ENCODE results near the gene SYDE2.
"Not testable (repeated sequence)": the region's sequence is repeated elsewhere in the genome, so short reads cannot be mapped to it uniquely, and the experiment has no call there.

SYDE2 gene

DNA sequence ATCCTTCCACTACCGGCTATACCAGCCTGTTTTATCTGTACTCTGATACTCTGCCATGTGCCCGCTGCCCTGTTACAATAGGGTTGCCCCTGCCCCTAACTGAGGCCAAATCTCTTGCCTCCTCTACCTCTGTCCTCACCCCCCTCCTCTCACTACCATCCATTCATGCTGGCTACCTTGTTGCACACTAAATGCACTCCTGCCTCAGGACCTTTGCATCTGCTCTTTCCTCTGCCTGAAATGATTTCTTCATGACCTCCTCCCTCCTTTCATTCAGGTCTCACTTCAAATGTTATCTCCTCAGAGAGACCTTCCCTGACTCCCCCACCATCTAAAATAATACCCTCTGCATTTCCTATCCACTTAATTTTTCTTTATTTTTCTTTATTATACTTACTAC, 7.7 kb upstream of the SYDE2 start:
- no peak for FAIRE-seq

DNA sequence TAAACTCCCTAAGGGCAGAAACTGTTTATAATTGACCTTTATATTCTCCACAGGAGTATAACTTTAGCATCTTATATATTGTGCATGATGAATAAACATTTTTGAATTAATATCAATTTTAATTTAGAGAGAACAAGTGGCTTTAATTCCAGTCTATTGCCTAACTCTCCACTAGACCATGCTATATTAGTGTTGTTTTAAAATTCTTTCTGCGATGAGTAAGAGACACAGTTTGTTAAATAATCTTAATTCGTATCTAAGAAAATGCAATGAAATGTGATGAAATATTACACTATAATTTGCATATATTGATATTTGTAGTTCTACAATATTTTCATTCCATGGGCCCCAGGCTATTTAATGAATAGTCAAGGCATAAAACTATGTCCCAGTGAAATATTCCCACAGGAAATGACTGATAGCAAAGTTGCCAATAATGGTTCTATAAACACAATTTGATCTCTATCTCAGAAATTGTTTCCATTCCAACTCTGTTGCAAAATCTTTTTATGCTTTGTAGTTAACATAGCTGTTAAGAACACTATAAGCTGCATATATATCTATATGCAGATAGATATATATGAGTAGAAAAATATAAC, 2.9 kb upstream of the SYDE2 start:
- FAIRE-seq = no peak

DNA sequence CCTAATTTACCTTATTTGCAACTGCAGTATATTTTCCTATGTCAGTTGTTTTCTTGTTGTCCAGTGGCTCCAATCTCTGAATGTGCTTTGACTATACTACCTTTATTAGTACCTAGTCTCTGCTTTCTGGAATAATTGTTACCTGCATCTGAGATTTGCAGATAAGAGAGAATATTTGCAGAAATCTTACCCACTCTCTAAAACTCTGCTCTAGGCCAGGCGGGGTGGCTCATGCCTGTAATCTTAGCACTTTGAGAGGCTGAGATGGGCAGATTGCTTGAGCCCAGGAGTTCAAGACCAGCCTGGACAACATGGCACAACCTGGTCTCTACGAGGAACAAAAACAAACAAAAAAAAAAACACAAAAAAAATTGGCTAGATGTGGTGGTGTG, 2.0 kb upstream of the SYDE2 start:
- FAIRE-seq = no peak

DNA sequence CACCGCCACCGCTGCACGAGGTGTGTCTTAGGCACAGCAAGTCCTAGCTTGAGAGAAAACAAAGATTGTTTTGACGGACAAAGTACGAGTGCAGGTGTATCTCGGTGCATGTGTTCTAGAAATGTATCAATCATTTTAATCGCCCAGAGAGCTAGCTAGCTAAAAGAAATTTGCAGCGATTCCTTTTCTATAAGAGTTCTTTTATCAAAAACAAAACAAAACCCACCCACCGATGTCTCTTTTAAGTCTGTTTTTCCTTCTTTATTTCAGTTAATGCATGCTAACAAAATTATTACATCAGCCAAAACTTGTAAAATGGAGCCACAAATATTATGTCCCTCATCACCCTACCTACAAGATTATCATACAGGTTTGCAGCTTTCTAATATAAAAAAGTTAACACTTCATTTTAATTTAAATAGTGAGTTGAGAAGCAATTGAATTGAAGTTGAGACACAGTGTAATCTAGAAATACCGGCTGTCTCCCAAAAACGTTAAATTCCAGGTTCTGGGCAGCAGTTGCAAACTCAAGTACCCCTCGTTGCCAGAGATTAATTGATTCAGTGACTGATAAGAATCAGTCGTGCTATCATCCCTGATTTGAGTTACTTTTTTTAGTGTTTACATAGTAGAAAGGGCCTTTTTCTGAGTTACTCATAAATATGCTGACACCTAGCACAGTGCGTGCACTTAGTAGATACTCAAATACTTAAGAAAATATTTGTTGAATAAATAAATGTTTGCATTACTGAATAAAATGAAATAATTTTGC, 1.5 kb upstream of the SYDE2 start:
- no peak for FAIRE-seq

DNA sequence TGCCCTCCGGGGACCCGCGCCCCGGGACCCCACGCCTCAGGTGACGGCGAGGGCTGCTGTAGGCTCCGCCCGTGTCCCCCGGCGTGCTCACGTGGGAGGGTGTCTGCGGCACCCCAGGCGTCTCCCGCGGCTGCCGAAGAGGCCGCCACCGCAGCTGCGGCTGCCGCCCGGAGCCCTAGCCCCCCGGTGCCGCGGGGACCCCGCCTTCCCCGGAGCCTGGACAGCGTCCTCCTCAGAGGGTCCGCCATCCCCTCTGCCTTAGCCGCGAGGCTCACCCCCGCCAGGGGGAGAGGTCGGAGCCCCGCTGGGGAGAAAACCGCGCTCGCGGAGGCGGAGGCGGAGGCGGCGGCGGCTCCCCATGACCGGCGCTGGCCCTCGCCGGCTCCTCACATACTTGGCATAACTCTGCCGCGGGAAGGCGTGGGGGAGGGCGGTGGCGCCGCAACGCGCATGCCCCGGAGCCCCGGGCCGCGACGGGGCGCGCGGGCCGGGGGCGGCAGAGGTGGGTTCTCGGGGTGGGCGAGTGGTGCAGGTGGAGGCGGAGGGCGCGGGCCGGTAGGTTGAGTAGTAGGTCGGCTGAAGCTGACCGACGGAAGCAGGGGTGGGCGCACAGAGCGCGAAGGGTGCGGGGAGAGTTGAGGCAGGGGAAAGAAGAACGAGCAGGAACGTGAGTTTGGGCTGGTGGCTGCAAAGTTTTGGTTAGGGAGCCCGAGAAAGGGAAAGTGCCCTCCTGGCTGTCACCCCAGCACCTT, 700 bp upstream of the SYDE2 start:
- no peak for FAIRE-seq

DNA sequence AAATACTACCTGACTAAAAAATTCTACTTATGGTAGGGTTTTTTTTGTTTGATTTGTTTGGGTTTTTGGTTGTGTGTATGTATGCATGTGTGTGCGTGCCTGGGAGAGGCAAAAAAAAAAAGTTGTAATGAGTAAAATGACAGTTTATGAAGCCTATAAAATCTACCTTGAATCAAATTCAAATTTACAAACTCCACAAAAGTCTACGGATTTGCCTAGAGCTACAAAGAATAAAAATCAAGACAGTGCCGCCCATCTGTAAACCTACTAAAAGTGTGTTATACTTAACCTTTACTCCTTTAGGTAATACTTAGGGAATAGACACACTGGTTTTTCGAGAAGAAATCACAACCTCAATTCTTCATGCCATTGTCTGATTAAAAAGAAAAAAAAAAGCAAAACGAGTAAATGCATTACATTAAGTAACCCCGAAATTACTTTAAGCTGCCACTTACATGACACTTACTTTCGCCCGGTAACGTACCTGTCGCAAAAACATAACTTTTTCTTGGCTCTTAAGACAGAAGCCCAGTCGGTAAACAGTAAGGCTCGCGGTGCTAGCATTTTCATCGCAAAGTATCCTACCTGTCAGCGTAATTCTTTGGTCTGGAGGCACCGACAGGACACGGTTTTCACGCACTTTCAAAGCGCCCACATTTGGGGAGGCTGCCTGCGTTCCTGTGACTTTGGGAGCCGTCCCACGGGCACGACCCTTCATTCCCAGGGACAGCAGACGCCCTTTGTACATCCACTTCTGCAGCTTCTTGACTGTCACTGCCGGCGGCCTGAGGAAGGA, 951 bp downstream of the SYDE2 start:
- FAIRE-seq = no peak

DNA sequence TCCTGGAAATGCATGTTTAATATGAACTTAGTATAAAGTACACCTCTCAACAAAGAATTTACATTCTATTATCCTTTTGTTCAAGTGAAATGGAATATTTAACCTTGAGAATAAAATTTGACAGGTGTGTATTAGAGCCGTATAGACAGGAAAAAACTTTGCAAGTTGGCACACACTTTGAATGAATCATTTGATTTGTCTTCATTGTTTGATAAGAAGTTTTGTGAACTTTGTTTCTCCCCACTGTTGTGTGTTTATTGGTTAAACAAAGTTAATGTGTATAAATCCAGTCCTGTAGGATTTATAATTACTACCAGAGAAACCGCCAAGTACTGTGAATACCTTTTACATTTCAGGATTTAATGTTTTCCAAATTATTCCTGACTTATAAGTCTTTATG, 2.0 kb downstream of the SYDE2 start:
- FAIRE-seq = peak; percentile 33

DNA sequence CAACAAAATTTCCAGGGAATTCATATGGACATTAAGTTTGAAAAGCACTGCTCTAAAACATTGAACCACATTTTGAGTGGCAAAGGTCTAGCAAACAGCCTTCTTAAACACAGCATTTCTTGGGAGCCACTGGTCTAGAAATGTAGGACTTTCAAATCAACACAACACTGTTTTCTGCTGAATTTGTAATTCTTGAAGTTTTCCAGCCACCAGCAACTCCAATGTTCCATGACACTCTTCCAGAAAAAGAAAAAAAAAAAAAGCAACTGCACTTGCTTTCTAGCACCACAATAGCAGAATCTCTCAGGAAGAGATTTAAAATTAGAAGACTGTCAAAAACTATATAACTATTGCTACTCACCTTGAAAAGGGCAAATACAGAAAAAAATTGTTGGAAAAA, 4.5 kb downstream of the SYDE2 start:
- FAIRE-seq = peak; percentile 36

DNA sequence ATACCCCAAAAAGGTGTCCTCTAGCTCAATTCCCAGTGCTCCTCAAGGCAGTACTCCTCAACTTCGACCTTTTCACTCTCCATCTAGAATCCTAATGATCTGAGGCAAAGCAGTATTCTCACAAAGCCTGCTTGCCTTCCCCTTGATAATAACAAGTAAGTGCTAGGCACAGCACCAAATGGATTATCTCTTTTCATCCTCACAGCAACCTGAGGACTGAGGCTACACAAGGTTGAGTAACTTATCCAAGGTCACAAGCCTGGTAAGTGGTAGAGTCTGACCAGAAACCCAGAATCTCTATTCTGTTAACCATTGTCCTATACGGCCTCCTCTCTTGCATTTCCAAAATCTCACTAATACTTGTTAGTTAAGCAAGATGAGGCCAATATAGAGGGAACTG, 5.1 kb downstream of the SYDE2 start:
- no peak for FAIRE-seq

DNA sequence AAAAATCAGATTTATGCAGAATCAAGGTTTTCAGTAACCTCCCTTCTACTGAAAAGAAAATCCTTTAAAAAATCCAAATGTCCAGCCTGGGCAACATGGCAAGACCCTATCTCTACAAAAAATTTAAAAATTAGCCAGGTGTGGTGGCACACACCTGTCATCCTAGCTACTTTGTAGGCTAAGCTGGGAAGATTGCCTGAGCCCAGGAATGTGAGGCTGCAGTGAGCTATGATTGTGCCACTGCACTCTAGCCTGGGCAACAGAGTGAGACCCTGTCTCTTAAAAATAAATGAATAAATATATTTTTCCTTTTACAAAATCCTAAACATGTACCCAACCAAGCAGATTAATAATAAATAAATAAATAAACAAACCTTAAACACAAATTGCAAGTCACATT, 8.7 kb downstream of the SYDE2 start:
- FAIRE-seq = not testable (repeated sequence)

DNA sequence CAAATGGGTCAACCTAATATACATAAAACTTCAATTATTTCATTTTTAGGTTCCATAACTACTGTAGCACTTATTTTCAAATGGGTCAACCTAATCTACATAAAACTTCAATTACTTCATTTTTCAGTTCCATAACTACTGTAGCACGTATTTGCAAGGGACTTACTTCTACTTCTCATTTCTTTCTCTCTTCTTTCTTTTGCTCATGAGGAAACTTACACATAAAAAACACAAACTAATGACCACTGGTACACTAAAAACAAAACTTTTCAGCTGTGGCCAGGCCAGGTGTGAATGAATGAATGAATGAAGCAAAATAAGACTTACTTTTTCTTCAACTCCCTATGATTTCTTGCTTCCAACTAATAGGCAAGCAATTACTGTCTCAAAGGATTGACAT, 11.7 kb downstream of the SYDE2 start:
- FAIRE-seq = no peak

DNA sequence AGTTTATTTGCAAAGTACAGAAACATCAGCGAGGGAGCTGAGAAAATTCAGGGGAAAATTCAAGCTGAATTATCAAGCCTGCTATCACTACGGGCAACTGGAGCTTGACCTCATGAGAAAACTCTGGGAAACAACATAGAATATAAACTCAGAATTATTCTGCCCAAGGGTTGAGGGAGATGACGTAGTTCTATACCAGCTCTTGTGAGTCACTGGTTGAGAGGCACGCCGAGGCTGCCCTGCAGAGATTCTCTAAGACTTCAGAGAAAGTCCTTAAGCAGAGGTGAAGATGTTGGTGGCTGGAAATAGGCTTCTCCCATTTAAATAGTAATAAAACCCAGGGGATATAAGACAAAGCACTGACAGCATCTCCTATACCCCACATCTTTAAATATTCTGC, 12.3 kb downstream of the SYDE2 start:
- FAIRE-seq = no peak

DNA sequence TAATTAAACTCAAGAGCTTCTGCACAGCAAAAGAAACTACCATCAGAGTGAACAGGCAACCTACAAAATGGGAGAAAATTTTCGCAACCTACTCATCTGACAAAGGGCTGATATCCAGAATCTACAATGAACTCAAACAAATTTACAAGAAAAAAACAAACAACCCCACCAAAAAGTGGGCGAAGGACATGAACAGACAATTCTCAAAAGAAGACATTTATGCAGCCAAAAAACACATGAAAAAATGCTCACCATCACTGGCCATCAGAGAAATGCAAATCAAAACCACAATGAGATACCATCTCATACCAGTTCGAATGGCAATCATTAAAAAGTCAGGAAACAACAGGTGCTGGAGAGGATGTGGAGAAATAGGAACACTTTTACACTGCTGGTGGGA, 13.8 kb downstream of the SYDE2 start:
- not testable (repeated sequence) for FAIRE-seq

DNA sequence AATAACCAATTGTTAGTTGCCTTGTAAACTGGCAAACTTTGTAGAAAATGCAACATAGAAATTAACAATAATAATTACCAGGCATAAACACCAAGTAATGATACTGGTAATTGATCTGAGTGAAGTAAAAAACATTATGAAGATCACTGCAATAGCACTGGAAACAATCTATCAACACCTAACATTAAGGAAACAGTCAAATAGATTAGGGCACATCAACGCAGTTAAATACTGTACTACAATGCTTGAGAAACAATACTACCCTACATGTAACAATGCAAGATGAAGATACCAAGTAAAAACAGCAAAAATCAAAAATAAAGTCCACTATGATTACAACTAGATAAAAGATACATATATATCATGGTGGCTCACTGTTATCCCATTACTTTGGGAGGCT, 16.6 kb downstream of the SYDE2 start:
- FAIRE-seq = no peak

DNA sequence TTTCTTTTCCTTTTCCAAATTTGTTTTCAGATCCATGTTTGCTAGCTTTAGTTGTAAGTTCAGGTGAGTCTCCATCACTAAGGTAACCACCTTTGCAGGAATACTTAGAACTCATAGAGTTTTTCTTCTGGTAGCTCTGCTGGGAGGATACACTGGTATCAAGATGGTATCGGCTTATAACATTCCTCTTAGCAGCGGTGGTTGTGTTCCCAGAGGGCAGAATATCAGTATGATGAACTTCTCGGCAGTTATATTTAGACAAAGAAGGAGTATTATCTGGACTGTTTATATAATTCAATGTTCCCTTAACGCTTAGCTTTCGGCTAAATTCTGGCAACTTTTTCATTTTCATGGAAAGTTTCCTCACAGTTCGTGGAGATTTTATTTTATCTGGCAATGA, 18.1 kb downstream of the SYDE2 start:
- no peak for FAIRE-seq

DNA sequence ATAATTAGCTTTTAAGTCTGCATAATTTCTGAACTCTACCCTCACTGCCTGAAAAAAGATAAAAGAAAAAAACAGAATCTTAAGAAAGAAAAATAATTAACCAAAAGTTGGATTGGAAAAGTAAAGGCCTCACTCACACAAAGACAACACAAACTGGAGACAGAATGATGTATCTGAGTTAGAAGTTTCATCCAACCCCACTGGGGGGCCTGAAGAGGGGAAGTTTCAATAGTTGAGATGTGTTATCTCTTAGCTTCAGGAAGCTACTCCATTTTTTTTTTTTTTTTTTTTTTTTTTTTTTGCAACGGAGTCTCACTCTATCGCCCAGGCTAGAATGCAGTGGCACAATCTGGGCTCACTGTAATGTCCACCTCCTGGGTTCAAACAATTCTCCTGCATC, 19.9 kb downstream of the SYDE2 start:
- FAIRE-seq = no peak

DNA sequence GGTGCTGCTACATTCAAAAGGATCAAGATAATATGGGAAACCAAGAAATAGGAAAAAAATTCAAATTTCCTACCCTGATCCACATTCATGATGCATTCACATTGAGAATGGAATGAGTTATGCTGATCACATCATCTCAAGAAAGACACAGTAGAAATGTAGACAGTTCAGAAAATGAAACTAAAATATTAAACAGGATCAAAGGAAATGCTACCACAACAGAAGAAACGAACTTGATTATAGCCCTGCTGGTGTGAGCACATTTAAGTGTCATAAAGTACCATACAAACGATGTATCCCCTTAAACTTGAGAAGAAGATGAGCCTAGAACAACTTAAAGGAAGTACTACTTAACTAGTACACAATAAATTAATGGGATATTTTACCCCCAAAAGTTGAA, 21.3 kb downstream of the SYDE2 start:
- no peak for FAIRE-seq

DNA sequence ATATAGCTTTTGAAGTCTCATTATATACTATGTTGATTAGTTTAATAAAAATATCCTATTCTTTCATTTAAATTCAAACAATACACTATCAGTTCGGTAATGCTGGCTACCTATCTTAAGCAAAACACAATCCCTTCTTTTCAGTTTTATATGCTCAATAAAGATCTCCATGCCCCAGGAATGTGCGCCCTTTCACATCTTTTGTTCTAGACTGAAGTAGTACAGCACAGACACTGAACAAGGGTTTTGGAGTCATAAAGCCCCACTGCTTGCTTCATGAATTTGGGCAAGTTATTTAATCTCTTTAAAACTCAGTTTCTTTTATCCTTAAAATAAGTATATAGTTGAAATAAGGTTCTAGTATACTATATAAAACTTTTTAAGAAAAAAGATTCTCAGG, 22.4 kb downstream of the SYDE2 start:
- FAIRE-seq = no peak

DNA sequence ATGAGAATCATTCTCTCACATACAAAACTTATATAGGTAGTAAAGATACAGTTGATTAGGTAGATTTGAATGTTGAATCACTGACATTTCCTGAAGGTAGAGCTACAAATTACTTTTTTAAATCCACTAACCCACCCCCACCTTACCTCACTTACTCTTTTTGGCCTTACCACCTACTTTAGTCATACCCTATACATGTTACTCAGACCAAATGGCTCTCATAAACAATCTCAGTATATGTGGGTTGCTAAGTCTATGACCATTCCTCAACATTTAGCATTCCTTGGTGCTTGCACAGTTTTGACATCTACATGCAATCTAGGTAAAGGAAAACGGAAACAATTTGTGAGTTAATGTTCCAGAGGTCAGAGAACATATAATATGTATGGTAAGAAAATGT, 26.3 kb downstream of the SYDE2 start:
- FAIRE-seq = no peak

DNA sequence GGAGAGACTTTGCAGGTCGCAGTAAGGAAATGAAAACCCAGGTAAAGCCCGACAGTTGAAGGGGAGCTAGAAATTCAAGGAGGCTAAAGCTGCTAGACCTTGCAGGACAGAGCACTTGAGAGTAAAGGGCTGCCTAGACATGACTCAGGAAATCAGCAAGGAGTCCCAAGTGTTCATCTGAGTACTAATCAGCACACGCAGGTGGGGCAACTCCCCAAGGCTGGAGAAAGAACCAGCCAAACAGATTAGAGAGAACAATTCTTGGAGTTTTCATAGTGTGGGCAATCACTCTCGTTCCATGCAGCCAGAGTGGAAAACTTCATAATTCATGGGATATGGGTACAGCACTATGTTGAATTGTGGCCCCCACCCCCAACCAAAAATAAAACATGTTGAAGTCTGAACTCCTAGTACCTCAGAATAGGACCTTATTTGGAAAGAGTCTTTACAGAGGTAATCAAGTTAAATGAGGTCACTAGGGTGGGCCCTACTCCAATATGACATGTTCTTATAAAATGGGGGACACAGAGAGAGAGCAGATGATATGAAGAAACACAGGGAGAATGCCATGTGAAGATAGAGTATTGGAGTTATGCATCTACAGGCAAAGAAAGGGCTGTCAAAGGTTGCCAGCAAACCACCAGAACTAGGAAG, 28.0 kb downstream of the SYDE2 start:
- no peak for FAIRE-seq

DNA sequence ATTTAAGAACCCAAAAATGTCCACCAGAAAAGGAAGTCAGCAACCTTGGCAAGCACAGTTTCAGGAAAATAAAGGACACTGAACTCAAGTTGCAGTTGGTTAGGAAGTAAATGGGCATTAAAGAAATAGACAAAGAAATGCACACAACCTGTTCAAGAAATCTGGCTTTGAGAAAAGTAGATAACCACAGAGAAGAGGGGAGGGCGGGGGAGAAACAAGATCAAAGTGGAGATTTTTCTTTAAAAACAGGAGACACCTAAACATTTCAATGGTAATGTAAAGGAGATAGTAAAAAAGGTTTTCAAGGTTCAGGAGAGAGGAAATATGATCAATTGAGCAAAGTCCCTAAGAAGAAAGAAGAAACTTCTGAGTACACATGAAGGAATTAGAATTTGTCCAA, 29.1 kb downstream of the SYDE2 start:
- no peak for FAIRE-seq

DNA sequence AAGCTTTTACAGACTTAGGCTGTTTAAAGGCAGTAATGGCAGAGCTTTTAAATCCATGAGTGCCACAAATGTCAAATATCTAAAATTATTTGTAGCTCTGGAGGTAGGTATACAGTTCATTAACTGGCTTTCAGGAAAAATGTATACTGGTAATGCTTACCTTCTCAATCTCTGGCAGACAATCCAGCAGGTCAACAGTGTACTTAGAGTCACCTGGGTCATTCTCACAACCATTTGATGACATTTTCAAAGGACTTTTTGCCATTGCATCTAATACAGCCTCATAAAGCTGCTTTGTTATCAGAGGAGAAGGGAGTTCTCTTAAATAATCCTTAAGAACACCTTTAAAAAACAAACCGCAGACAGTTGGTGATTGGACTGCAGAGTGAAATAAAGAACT, 31.9 kb downstream of the SYDE2 start:
- no peak for FAIRE-seq

DNA sequence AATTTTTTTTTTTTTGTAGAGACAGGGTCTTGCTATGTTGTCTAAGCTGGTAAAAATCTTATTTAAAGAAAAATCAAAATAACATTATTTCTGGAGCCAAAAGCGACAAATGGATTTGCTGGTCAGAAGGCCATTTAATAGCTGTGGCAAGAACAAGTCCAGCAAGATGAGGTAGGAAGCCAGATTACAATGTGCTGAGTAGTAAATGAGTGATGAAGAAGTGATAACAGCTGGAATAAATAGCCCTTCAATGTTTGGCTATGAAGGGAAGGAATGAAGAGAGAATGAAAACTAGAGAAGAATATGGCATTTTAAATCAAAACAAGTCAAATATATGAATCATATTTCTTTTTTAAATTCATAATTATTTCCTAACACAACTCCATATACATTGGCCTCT, 34.5 kb downstream of the SYDE2 start:
- FAIRE-seq = no peak
